Lung microvascular endothelial cell (primary cell): ENCODE data around the gene SLC27A3. TPM values are rescaled to one million over a fixed set of nuclear protein-coding genes. Genes with fewer than 3 reads are reported as not detected.
"Not testable (repeated sequence)": the region's sequence is repeated elsewhere in the genome, so short reads cannot be mapped to it uniquely, and the experiment has no call there.

Experiments
- DNase-seq, 2 donors: peaks; one replicate each; pipeline versions ENCODE4 v3.0.0 to v3.0.0-alpha.2; 2010; ENCODE audit warnings: low read depth in 2 of 2
- total RNA-seq: library from RNA; depleted of rRNA; stranded (reverse); fragments of >200 nt; gene quantifications from 2 replicates; pipeline ENCODE4 v1.2.1, GENCODE V29; 2014

Gene SLC27A3
- total RNA-seq, 1 donor from 2014 or later: 35.3 TPM

DNA sequence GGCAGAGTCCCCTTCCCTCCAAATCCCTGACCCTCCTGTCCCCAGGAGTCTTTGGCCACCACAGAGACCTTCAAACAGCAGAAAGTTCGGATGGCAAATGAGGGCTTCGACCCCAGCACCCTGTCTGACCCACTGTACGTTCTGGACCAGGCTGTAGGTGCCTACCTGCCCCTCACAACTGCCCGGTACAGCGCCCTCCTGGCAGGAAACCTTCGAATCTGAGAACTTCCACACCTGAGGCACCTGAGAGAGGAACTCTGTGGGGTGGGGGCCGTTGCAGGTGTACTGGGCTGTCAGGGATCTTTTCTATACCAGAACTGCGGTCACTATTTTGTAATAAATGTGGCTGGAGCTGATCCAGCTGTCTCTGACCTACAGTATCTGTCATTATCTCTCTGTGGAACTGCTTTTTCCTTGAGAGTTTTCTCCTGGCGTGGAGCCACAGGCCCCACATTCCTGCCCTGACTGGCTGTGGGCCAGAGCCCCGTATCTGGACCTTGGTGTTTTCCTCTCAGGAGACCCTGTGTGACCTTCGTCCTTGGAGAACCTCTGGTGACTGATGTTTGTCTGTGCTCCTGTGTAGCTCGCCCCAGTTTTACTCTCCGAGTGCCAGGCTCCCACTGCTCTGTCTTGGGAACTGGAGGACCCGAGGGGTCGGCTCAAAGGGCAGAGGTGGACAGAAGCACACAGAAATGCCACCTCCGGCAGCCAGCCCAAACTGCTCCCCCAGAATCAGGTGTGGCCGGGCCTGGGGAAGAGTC lies 4.8 kb downstream of the SLC27A3 start:
- DNase-seq: peak in 1 of 2 donors; percentile 29

DNA sequence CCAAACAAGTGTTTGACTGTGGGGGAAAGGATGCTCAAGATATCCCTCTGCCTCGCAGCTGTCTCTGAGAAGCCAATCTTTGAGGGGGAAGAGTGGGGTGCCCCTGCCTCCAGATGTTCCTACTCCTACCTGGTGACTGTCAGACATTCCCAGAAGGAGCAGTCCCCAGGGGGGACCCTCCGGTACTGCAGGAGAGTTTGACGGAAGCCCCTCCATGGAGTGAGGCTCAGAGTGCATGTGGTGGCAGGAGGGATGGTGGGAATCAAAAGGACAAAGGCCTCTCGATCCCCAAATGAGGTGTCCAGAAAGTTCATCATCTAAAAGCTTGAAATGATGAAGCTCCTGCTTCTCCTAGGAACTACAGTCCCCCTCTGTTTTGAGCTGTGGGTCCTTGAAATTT lies 5.3 kb downstream of the SLC27A3 start:
- DNase-seq: no peak

DNA sequence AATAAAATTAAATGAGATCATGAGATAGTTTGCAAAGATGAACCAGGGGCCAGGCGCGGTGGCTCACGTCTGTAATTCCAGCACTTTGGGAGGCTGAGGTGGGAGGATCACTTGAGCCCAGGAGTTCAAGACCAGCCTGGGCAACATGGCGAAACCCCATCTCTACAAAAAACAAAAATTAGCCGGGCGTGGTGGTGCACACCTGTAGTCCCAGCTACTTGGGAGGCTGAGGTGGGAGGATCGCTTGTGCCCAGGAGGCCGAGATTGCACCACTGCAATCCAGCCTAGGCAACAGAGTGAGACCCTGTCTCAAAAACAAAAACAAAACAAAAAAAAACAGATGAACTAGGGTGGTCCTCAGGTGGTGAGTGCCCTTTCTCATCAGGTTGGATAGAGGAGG lies 7.4 kb downstream of the SLC27A3 start:
- not testable (repeated sequence) for DNase-seq

DNA sequence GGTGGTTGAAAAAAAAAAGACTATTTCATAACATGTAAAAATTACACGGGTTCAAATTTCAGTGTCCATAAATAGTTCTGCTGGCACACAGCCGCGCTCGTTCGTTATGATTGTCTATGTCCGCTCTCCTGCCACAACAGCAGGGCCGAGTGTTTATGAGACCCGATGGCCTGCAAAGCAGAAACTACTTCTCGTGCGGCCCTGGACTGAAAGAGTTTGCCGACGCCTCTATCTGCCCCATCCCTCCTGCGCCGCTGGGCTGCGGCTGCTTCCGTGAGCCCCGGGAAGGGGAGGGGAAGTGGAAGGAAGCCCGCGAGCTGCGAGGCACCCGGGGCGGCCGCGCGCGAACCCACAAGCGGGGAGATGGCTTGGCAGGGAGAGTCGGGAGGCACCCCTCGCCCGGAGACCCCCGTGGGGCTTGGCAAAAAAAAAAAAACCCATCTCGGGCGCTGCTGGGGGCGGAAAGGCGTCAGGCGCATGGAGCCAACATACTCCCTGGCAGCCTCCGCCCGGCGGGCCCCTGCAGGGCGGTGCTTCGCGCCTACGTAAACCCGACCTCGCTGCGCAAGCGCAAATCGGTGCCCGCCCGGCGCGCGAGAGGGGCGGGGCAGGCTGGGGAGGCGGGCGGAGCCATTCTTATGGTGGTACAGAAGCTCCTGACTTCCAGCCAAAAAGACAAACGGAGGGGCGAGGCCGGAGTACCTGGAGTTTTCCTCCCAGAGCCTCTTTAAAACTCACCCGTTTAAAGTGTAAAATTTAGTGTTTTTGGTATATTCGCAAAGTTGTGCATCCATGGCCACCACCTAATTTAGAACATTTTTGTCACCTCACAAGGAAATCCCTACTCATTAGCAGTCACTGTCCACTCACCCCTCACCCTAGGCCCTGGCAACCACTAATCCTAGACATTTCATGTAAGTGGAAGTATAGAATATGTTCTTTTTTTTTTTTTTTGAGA lies 8.3 kb downstream of the SLC27A3 start:
- peak; percentile 92 to 95 for DNase-seq

DNA sequence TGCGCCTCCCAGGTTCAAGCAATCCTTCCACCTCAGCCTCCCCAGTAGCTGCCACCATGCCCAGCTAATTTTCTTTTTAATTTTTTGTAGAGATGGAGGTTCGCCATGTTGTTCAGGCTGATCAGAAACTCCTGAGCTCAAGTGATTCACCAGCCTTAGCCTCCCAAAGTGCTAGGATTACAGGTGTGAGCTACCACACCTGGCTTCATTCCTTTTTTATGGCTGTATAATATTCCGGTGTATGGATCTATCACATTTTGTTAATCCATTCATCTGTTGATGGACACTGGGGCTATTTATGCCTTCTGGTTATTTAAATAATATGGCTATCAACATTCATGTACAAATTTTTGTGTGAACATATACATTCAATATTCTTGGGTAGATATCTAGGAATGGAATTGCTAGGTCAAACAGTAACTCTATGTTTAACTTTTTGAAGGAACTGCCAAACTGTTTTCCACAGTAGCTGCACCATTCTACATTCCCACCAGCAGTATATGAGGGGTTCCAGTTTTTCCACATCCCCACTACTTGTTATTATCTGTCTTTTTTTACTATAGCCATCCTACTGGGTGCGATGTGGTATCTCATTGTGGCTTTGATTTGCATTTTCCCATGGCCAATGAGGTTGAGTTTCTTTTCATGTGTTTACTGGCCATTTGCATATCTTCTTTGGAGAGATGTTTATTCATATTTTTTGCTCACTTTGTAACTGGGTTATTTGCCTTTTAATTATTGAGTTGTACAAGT lies 11.0 kb downstream of the SLC27A3 start:
- DNase-seq: no peak

DNA sequence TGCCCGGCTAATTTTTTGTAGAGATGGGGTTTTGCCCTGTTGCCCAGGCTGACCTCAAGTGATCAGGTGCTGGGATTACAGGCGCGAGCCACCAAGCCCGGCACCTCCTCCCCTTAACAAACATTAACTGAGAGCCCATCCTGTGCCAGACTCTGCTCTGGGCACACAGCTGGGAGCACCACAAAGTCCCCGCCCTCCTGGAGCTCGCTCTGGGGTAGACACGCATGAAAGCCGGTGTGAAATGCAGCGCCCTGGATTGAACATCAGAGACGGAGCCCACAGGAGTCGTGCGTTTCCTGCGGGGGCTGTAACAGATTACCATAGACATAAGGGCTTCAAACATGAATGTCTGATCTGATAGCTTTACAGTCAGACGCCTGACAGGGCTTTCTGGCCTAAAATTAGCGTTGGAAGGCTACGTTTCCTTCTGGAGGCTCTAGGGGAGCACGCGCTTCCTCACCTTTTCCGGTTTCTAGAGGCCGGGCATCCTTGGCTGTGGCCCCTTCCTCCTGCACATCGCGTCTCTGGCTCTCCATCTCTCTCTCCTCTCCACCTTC lies 14.3 kb downstream of the SLC27A3 start:
- no peak for DNase-seq

DNA sequence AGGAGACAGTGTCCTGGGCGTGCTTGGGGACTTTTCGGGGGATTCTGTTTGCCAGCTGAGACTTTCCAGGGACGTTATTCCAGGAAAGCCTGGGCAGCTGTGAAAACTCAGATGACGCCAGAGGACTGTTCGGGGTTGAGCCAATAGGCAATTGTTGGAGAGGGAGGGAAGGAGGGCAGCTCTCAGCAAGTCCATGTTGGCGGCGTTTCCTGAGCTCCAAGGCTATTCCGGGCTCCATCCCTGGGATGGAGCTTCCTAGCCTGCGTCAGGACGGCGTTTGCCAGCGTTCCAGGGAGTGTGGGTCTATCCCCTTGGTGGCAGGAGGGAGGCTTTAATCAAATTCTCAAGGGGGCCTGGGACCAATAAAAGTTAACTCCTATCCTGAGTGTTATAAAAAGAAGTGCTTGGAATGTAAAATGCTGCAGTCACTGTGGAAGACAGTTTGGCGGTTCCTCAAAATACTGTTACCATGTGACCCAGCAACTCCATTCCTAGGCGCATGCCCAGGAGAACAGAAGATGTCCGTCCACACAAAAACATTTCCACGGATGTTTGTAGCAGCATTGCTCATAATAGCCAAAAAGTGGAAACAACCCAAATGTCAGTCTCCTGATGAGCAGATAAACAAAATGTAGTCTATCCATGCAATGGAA lies 15.2 kb downstream of the SLC27A3 start:
- DNase-seq: peak; percentile 68 to 72

DNA sequence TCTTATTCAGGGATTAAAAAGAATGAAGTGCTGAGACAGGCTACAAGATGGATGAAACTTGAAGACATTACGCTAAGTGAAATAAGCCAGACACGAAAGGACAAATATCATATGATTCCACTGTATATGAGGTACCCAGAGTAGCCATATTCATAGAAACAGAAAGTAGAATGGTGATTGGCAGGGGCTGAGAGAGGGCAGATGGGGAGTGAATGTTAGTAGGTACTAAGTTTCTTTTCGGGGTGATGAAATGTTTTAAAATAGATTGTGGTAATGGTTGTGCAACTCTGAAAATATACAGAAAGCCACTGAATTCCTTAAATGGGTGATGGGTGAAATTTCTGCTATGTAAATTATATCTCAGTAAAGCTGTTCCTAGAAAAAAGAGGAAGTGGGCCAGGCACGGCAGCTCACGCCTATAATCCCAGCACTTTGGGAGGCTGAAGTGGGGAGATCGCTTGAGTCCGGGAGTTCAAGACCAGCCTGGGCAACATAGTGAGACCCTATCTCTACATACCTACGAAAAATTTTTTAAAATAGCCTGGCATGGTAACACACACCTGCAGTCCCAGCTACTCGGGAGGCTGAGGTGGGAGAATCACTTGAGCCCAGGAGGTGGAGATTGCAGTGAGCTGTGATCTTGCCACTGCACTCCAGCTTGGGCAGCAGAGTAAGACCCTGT lies 15.9 kb downstream of the SLC27A3 start:
- DNase-seq: no peak

DNA sequence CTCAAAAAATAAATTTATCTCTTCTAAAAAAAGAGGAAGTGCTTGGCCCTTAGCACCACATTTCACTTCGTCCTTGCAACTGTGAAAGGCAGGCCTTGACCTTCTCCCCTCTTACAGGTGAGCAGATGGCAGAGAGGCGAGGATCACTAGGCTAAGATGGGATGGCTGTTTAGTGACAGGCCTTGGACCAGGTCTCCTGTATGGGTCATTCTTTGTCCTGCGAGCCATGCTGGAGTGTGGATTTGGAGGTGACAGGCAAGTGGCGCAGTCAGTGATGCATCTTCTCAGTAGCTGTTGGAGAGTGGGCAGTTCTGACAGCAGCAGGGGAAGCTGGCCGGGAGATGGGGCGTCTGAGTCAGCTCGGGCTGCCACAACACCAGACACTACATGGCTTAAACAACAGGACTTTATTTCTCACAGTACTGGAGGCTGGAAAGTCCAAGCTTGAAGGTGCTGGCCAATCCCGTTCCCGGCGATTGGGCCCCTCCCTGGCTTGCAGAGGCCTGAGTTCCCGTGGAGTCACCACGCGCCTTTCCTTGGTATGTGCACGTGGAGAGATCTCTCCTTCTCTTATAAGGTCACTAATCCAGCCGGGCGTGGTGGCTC lies 16.5 kb downstream of the SLC27A3 start:
- DNase-seq: no peak

DNA sequence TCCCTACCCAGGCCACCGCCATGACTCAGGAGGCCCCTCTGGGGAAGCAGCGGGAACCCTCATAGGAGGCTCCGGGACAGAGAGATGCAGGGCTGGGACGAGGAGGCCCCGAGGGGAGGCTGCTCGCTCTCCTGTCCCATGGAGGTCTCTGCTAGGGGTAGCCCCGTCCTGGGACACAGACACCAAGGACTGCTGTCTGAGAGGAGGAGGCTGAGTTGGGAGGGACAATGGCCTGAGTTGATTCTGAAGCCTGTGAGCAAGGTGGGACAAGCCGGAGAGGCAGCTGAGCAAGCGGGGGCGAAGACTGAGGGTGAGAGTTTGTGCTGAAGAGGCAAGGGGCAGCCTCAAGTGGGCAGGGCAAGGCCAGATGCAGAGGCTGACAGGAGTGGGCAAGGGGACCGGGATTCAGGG lies 17.4 kb downstream of the SLC27A3 start:
- DNase-seq: no peak

DNA sequence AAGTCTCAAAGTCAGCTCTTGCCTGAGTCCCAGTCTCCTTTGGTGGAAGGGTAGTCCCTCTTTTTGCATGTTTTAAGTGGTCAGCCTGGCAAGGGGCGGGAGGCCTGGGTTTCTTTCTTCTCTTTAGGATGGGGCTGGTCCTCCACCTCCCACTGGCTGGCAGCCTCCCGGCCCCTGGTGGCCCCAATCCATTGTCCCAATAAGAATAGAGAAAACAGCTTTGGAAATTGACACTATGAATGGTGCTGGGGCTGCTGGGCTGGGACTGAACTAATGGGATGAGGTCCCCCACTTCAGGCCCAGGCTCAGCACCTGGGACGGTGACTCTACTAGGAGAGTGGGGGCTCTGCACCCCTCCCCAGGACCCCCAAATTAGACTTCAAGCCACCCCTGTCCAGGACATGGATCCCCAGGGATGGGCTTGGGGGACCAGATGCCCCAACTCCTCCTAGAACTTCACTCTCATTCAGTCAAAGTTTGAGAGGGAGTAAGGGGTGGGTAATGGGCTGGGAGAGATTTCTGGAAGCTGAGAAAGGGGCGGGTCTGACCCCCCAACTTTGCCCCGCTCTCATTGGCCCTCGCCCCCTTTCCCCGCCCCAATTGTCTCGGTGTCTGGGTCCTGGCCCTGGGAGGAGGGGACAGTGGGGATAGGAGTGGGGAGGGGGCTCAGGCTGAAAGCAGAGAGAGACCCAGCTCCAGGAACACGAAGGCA lies 18.2 kb downstream of the SLC27A3 start:
- no peak for DNase-seq

DNA sequence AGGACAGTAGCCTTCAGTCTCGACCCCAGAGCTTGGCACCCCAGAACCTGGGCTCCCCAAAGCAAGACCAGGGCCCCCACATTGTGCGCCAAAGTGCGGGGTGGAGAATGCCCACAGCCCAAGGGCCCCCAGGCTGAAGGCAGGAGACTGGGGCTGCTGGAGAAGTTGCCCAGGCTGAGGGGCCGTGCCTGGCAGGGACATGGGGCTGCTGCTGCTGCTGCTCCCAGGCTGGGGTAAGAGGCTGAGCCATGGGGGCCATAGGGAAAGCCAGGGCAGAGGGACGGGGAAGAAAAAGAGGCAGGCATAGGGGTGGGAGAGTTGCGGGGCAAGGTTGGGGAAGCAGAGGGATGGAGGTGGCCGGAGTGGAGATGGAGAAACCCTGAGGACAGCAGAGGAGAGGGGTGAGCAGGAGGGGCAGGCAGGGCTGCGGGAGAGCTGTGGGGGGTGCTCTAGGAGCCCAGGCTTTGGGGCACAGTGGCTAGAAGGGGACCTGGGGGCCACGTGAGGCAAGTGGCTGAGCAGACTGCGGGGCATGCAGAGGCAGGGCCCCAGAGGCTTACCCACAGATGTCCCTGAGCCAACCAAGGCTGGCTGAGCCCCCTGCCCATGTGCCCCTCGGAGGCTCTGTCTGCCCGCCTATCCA lies 18.9 kb downstream of the SLC27A3 start:
- no peak for DNase-seq

DNA sequence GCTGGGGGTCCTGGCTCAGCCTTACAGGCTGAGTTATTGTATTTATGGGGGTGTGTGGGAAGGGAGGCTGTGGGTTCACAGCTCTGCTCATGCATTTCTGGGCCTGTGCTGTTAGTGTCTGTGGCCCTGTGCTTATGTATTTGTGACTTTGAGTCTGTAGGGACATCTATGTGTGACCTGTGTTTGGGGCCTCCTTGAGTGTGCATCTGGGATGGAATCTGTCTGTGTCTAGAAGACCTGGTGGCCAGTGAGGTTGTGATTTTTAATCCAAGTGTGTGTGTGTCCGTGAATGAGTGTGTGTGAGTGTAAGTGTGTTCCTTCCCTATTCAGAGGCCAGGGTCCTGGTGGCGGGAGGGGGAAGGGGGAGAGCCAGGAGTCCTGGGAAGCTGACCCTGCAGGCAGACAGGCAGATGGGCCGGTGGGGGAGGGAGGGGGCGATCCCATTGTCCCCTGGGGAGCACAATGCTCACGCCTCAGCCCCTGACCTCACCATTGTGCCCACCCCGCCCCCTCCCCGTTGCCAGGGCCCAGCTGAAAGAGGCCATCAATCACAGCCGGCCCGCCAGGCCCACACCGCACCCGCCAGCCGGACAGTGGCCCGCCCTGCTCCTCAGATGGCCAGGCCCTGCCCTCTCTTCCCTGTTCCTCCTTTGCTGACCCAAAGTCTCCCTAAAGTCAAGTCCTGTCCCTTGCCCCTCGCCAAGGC lies 19.6 kb downstream of the SLC27A3 start:
- no peak for DNase-seq

DNA sequence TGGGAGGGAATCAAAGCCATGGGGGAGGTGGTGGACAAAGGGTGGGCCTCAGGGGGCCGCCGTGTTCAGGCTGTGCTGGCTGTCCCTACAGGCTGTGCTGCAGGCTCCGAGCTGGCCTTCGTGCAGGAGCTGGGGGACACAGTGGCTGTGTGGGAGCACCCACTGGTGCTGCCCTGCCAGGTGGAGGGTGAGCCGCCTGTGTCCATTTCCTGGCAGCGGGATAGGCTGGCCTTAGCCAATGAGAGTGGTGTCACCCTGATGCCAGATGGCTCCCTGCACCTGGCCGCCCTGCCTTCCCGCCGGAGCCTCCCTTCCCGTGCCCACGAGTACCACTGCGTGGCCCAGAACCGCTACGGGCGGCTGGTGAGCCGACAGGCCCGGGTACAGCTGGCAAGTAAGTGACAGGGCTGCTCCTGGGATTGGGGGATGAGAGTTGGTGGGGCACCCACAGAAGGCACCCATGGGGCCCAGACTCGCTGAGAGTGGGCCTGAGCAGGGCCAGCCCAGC lies 20.2 kb downstream of the SLC27A3 start:
- DNase-seq: no peak

DNA sequence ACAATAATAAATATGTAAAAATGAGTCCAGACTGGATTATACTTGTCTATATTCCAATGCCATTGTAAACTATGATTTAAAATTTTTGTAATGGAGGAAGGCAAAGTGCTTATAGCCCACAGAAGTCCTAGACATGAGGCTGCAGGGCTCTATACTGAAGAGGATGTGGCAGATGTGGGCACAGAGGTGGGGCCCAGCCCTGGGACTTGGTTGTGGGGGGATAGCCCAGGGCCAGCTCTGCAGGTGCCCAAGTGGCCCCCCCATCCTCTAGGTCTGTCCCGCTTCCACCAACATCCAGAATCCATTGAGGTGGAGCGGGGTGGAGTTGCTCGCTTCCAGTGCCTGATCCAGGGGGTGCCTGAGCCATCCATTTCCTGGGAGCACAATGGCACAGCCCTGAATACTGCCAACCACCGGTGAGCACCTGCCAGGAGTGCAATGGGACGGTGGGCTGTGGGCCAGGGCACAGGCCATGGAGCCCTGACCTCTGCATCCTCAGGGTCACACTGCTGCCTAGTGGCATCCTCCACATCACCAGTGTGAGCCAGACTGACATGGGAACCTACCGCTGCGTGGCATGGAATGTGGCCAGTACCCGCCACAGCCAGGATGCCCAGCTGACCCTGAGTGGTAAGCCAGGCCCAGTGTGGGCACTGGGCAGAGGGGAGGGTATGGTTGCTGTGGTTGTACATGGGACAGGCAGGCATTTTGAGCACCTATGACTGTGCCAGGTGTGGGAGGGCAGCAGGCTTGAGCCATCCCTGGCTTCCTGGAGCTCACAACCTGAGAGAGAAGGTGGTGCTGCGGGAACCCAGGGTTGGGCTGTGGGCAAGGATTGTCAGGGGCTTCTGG lies 21.0 kb downstream of the SLC27A3 start:
- no peak for DNase-seq

DNA sequence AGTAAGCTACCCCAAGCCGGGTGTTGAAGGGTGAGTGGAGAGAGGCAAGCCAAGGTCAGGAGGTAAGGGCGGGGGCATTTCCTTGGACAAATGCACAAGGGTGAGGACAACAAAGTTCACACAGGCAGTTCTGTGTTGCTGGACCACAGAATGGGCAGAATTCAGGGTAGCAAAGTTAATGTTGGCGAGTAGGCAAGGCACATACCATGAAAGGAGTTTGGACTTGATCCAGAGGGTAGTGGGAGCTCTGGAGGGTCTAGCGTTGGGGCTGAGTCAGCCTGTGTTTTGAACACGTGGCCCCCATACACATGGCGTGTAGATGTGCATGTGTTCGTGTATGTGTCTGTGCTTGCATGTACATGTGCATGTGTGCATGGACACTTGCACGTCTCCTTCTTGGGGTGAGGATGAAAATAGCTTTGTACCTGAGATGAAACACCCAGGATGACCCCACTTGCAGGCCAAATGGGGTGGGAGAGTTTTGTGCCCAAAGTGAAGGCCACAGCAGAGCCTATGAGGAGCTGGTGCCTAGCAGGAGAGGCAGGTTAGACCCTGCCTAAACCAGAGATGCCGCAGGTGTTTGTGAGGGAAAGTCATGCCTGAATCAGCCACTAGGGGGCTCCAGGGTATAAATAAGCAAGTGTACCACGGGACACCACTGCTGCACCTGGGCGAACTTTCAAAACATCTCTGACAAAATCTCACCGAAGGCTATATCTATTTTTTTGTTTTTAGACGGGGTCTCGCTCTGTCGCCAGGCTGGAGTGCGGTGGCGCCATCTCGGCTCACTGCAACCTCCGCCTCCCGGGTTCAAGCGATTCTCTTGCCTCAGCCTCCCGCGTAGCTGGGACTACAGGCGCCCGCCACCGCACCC lies 21.8 kb downstream of the SLC27A3 start:
- peak; percentile 73 to 83 for DNase-seq
